Muscle layer of duodenum (tissue), 2 donors: ENCODE measurements around the gene PPM1H.
"Not testable (repeated sequence)": the region's sequence is repeated elsewhere in the genome, so short reads cannot be mapped to it uniquely, and the experiment has no call there.

Source experiments
- H3K27ac ChIP-seq: one replicate; pipeline ENCODE4 v1.7.0; 2013; ENCODE audit warnings: mild to moderate bottlenecking, low read length
- H3K27me3 ChIP-seq: one replicate; pipeline ENCODE4 v1.7.0; 2013; ENCODE audit warnings: low read depth, mild to moderate bottlenecking, control low read depth, low read length
- H3K36me3 ChIP-seq, 2 donors: one replicate each; pipeline ENCODE4 v1.7.0; 2013; ENCODE audit warnings: low read length in 2 of 2, control low read depth in 1 of 2, mild to moderate bottlenecking in 1 of 2; ENCODE audit not compliant: insufficient read depth in 2 of 2, control insufficient read depth in 1 of 2
- H3K4me1 ChIP-seq, 2 donors: one replicate each; pipeline ENCODE4 v1.7.0; 2013; ENCODE audit warnings: low read length in 2 of 2, mild to moderate bottlenecking in 2 of 2, control low read depth in 1 of 2, moderate library complexity in 1 of 2; ENCODE audit not compliant: insufficient read depth in 2 of 2, control insufficient read depth in 1 of 2
- H3K4me3 ChIP-seq, 2 donors: one replicate each; pipeline ENCODE4 v1.7.0; 2013; ENCODE audit warnings: low read length in 2 of 2, low read depth in 1 of 2, mild to moderate bottlenecking in 1 of 2
- H3K9me3 ChIP-seq, 2 donors: one replicate each; pipeline ENCODE4 v1.7.0; 2013; ENCODE audit warnings: low read length in 2 of 2, control low read depth in 1 of 2, mild to moderate bottlenecking in 1 of 2; ENCODE audit not compliant: control insufficient read depth in 1 of 2
- donor health status: healthy.

Gene PPM1H

GRCh38 chr12:62966446-62966989 lies 31.6 kb upstream of the PPM1H start:
- not testable (repeated sequence) for H3K36me3 ChIP-seq, H3K27ac ChIP-seq, H3K4me1 ChIP-seq, H3K9me3 ChIP-seq, H3K4me3 ChIP-seq, H3K27me3 ChIP-seq

- H3K4me3 ChIP-seq, H3K27ac ChIP-seq, H3K27me3 ChIP-seq, H3K9me3 ChIP-seq, H3K4me1 ChIP-seq, H3K36me3 ChIP-seq: not testable (repeated sequence)
These were observed 30.8 kb upstream of the PPM1H start for GRCh38 chr12:62965700-62966099.

GRCh38 chr12:62965242-62965641 lies 30.3 kb upstream of the PPM1H start:
- not testable (repeated sequence) for H3K27me3 ChIP-seq, H3K27ac ChIP-seq, H3K4me1 ChIP-seq, H3K36me3 ChIP-seq, H3K9me3 ChIP-seq, H3K4me3 ChIP-seq

- H3K9me3 ChIP-seq: no peaks in the 10 kb centered on the region
- no peaks in the 10 kb centered on the region for H3K36me3 ChIP-seq
- H3K27me3 ChIP-seq: no peaks in the 10 kb centered on the region
- H3K4me1 ChIP-seq: no peaks in the 10 kb centered on the region
- no peak overlapping the region for H3K27ac ChIP-seq
- H3K4me3 ChIP-seq: no peak overlapping the region
These were observed 28.6 kb upstream of the PPM1H start for GRCh38 chr12:62963486-62964041.

GRCh38 chr12:62960324-62960723 lies 25.4 kb upstream of the PPM1H start:
- Histone ChIP-seq H3K27ac (no peak overlapping the region), H3K27me3 (no peaks in the 10 kb centered on the region), H3K36me3 (no peaks in the 10 kb centered on the region)

GRCh38 chr12:62959745-62960144 lies 24.8 kb upstream of the PPM1H start:
- Histone ChIP-seq H3K27me3 (no peaks in the 10 kb centered on the region), H3K9me3 (no peaks in the 10 kb centered on the region), H3K4me3 (no peak overlapping the region), H3K27ac (no peak overlapping the region), H3K36me3 (no peaks in the 10 kb centered on the region), H3K4me1 (no peaks in the 10 kb centered on the region)

More at GRCh38 chr12:62960324-62960723, 25.4 kb upstream of the PPM1H start:
- no peak overlapping the region for H3K4me3 ChIP-seq
- H3K4me1 ChIP-seq: no peaks in the 10 kb centered on the region
- no peaks in the 10 kb centered on the region for H3K9me3 ChIP-seq

- no peak overlapping the region for H3K4me3 ChIP-seq
These were observed 22.4 kb upstream of the PPM1H start for GRCh38 chr12:62957233-62957953.

GRCh38 chr12:62955678-62956077 lies 20.7 kb upstream of the PPM1H start:
- no peak overlapping the region for H3K4me3 ChIP-seq

More at GRCh38 chr12:62957233-62957953, 22.4 kb upstream of the PPM1H start:
- H3K36me3 ChIP-seq: no peaks in the 10 kb centered on the region
- H3K9me3 ChIP-seq: no peaks in the 10 kb centered on the region
- H3K27me3 ChIP-seq: no peaks in the 10 kb centered on the region
- no peaks in the 10 kb centered on the region for H3K4me1 ChIP-seq
- no peak overlapping the region for H3K27ac ChIP-seq

GRCh38 chr12:62950317-62950716 lies 15.4 kb upstream of the PPM1H start:
- H3K27me3 ChIP-seq: no peaks in the 10 kb centered on the region
- H3K27ac ChIP-seq: no peak overlapping the region
- H3K4me1 ChIP-seq: no peaks in the 10 kb centered on the region
- no peaks in the 10 kb centered on the region for H3K36me3 ChIP-seq
- H3K9me3 ChIP-seq: peaks cover 0 to 5% of the 10 kb centered on the region in 2 donors
- no peak overlapping the region for H3K4me3 ChIP-seq

More at GRCh38 chr12:62955678-62956077, 20.7 kb upstream of the PPM1H start:
- Histone ChIP-seq H3K27ac (no peak overlapping the region), H3K36me3 (no peaks in the 10 kb centered on the region), H3K4me1 (no peaks in the 10 kb centered on the region), H3K27me3 (no peaks in the 10 kb centered on the region), H3K9me3 (no peaks in the 10 kb centered on the region)

GRCh38 chr12:62948123-62948522 lies 13.2 kb upstream of the PPM1H start:
- Histone ChIP-seq H3K9me3 (peaks cover 0 to 5% of the 10 kb centered on the region in 2 donors), H3K4me1 (no peaks in the 10 kb centered on the region), H3K36me3 (no peaks in the 10 kb centered on the region), H3K27me3 (no peaks in the 10 kb centered on the region), H3K4me3 (no peak overlapping the region), H3K27ac (no peak overlapping the region)

GRCh38 chr12:62947364-62947763 lies 12.4 kb upstream of the PPM1H start:
- H3K36me3 ChIP-seq: no peaks in the 10 kb centered on the region
- no peaks in the 10 kb centered on the region for H3K27me3 ChIP-seq
- H3K9me3 ChIP-seq: peaks cover 0 to 5% of the 10 kb centered on the region in 2 donors
- no peaks in the 10 kb centered on the region for H3K4me1 ChIP-seq
- H3K4me3 ChIP-seq: no peak overlapping the region
- no peak overlapping the region for H3K27ac ChIP-seq
